SK-N-SH treated with all-trans-retinoic acid at 6 μM for 48 hours (cell line): ENCODE data around the gene SNRPE.

Source experiments
- ATAC-seq: fragments of 200-7000 bp; cut with Tn5 transposase; 3 replicates; pipeline ENCODE4 v1.9.1; 2020; ENCODE audit warnings: mild to moderate bottlenecking, moderate library complexity
- BACH2 ChIP-seq: fragments of 250-450 bp; sonication (Bioruptor Pico); IDR thresholded peaks from 2 replicates; pipeline ENCODE4 v1.9.0; 2021; ENCODE audit warnings: mild to moderate bottlenecking, borderline replicate concordance
- CSDC2 ChIP-seq: fragments of 250-450 bp; sonication (Bioruptor Pico); IDR thresholded peaks from 2 replicates; pipeline ENCODE4 v1.5.0; 2020; ENCODE audit warnings: mild to moderate bottlenecking, moderate library complexity
- ESRRG ChIP-seq: fragments of 250-450 bp; sonication (Bioruptor Pico); IDR thresholded peaks from 2 replicates; pipeline ENCODE4 v1.6.1; 2021; ENCODE audit warnings: mild to moderate bottlenecking
- GLIS3 ChIP-seq: fragments of 250-450 bp; sonication (Bioruptor Pico); IDR thresholded peaks from 2 replicates; pipeline ENCODE4 v1.5.0; 2020; ENCODE audit warnings: mild to moderate bottlenecking, moderate library complexity
- OSR1 ChIP-seq: fragments of 250-450 bp; sonication (Bioruptor Pico); IDR thresholded peaks from 2 replicates; pipeline ENCODE4 v1.8.0; 2022; ENCODE audit warnings: moderate library complexity, mild to moderate bottlenecking, inconsistent platforms
- PPARA ChIP-seq: fragments of 250-450 bp; sonication (Bioruptor Pico); IDR thresholded peaks from 2 replicates; pipeline ENCODE4 v1.5.0; 2020; ENCODE audit warnings: mild to moderate bottlenecking, borderline replicate concordance
- RARB ChIP-seq: fragments of 250-450 bp; sonication (Bioruptor Pico); IDR thresholded peaks from 2 replicates; pipeline ENCODE4 v1.8.0; 2021; ENCODE audit warnings: mild to moderate bottlenecking, moderate library complexity
- SNAI2 ChIP-seq: fragments of 250-450 bp; sonication (Bioruptor Pico); IDR thresholded peaks from 2 replicates; pipeline ENCODE4 v1.5.0; 2020; ENCODE audit warnings: mild to moderate bottlenecking, moderate library complexity
- TCF4 ChIP-seq: fragments of 250-450 bp; sonication (Bioruptor Pico); IDR thresholded peaks from 2 replicates; pipeline ENCODE4 v1.8.0; 2021; ENCODE audit warnings: mild to moderate bottlenecking, moderate library complexity, borderline replicate concordance
- ZC3H10 ChIP-seq: fragments of 250-450 bp; sonication (Bioruptor Pico); IDR thresholded peaks from 2 replicates; pipeline ENCODE4 v1.5.1; 2021; ENCODE audit warnings: mild to moderate bottlenecking, moderate library complexity
- ZFP3 ChIP-seq: fragments of 250-450 bp; sonication (Bioruptor Pico); IDR thresholded peaks from 2 replicates; pipeline ENCODE4 v1.5.0; 2020; ENCODE audit warnings: mild to moderate bottlenecking, moderate library complexity
- ZFP30 ChIP-seq: fragments of 450-650 bp; formaldehyde crosslinking; IDR thresholded peaks from 2 replicates; pipeline ENCODE4 v1.5.0; 2022; ENCODE audit warnings: mild to moderate bottlenecking, moderate library complexity
- ZNF565 ChIP-seq: fragments of 450-650 bp; formaldehyde crosslinking; conservative IDR thresholded peaks from 2 replicates; pipeline ENCODE4 v1.5.0; 2020; ENCODE audit warnings: low read depth, mild to moderate bottlenecking, moderate library complexity
- ZNF70 ChIP-seq: fragments of 450-650 bp; formaldehyde crosslinking; IDR thresholded peaks from 2 replicates; pipeline ENCODE4 v1.5.0; 2020; ENCODE audit warnings: mild to moderate bottlenecking, moderate library complexity
- ZNF8 ChIP-seq: fragments of 450-650 bp; formaldehyde crosslinking; IDR thresholded peaks from 2 replicates; pipeline ENCODE4 v1.5.0; 2020; ENCODE audit warnings: mild to moderate bottlenecking, moderate library complexity
- TF ChIP-seq, protein P1 (sequence below): fragments of 250-450 bp; sonication (Bioruptor Pico); IDR thresholded peaks from 2 replicates; pipeline ENCODE4 v1.5.1; 2021; ENCODE audit warnings: mild to moderate bottlenecking, moderate library complexity
- TF ChIP-seq, protein P2 (sequence below): fragments of 250-450 bp; sonication (Bioruptor Pico); IDR thresholded peaks from 2 replicates; pipeline ENCODE4 v1.8.0; 2021; ENCODE audit warnings: low read depth, mild to moderate bottlenecking, moderate library complexity, borderline replicate concordance
- TF ChIP-seq, protein P3 (sequence below): fragments of 250-450 bp; sonication (Bioruptor Pico); IDR thresholded peaks from 2 replicates; pipeline ENCODE4 v1.8.0; 2020; ENCODE audit warnings: mild to moderate bottlenecking, moderate library complexity, borderline replicate concordance
- TF ChIP-seq, protein P4 (sequence below): fragments of 250-450 bp; sonication (Bioruptor Pico); IDR thresholded peaks from 2 replicates; pipeline ENCODE4 v1.5.1; 2020; ENCODE audit warnings: low read depth, mild to moderate bottlenecking, moderate library complexity

Gene SNRPE

DNA sequence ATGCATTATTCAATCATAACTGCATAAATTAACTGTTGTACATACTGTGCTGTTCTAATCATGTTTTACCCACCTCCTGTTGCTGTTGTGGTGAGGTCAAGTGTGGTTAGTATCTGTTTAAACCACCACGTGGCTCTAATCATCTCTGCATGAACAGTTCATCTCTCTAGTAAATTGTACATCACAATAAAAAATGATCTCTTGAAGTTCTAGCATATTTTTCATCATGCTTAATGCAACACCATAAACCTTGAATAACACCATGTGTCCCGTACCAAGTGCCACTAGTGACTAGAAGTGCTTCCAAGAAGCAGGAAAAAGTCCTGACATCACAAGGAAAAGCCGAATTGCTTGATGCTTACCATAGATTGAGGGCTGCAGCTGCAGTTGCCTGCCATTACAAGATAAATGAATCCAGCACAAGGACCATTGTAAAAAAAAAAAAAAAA is 51.7 kb downstream of the SNRPE start:
- no peak for ATAC-seq

DNA sequence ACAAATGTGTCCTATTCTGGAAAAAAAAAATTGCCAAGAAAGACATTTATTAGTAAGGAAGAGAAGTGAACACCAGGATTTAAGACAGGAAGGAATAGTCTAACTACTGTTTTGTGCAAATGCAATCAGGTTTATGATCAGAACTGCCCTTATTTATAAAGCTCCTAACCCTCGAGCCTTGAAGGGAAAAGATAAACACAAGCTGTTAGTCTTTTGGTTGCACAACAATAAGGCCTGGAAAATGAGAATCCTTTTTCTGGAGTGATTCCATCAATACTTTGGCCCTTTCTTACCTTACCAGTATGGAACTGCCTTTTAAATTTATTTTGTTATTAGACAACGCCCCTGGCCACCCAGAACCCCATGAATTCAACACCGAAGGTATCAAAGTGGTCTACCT is 52.9 kb downstream of the SNRPE start:
- no peak for ATAC-seq
- no peak for TF ChIP-seq ZNF8 (CRISPR knock-in tag)
- no peak for TF ChIP-seq ZFP30 (CRISPR knock-in tag)
- TF ChIP-seq, protein P1, sequence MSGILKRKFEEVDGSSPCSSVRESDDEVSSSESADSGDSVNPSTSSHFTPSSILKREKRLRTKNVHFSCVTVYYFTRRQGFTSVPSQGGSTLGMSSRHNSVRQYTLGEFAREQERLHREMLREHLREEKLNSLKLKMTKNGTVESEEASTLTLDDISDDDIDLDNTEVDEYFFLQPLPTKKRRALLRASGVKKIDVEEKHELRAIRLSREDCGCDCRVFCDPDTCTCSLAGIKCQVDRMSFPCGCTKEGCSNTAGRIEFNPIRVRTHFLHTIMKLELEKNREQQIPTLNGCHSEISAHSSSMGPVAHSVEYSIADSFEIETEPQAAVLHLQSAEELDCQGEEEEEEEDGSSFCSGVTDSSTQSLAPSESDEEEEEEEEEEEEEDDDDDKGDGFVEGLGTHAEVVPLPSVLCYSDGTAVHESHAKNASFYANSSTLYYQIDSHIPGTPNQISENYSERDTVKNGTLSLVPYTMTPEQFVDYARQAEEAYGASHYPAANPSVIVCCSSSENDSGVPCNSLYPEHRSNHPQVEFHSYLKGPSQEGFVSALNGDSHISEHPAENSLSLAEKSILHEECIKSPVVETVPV (CRISPR knock-in tag): no peak
- TF ChIP-seq, protein P2, sequence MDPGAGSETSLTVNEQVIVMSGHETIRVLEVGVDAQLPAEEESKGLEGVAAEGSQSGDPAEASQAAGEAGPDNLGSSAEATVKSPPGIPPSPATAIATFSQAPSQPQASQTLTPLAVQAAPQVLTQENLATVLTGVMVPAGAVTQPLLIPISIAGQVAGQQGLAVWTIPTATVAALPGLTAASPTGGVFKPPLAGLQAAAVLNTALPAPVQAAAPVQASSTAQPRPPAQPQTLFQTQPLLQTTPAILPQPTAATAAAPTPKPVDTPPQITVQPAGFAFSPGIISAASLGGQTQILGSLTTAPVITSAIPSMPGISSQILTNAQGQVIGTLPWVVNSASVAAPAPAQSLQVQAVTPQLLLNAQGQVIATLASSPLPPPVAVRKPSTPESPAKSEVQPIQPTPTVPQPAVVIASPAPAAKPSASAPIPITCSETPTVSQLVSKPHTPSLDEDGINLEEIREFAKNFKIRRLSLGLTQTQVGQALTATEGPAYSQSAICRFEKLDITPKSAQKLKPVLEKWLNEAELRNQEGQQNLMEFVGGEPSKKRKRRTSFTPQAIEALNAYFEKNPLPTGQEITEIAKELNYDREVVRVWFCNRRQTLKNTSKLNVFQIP (CRISPR knock-in tag): no peak
- TF ChIP-seq RARB (CRISPR knock-in tag): no peak
- TF ChIP-seq SNAI2 (CRISPR knock-in tag): no peak
- TF ChIP-seq TCF4 (CRISPR knock-in tag): no peak

More for the DNA sequence above, 51.7 kb downstream of the SNRPE start:
- TF ChIP-seq, protein P3, sequence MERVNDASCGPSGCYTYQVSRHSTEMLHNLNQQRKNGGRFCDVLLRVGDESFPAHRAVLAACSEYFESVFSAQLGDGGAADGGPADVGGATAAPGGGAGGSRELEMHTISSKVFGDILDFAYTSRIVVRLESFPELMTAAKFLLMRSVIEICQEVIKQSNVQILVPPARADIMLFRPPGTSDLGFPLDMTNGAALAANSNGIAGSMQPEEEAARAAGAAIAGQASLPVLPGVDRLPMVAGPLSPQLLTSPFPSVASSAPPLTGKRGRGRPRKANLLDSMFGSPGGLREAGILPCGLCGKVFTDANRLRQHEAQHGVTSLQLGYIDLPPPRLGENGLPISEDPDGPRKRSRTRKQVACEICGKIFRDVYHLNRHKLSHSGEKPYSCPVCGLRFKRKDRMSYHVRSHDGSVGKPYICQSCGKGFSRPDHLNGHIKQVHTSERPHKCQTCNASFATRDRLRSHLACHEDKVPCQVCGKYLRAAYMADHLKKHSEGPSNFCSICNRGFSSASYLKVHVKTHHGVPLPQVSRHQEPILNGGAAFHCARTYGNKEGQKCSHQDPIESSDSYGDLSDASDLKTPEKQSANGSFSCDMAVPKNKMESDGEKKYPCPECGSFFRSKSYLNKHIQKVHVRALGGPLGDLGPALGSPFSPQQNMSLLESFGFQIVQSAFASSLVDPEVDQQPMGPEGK (CRISPR knock-in tag): no peak
- TF ChIP-seq ZFP3 (CRISPR knock-in tag) (no peak), BACH2 (CRISPR knock-in tag) (no peak), ZFP30 (CRISPR knock-in tag) (no peak), ZNF565 (no peak), ZNF70 (no peak)

DNA sequence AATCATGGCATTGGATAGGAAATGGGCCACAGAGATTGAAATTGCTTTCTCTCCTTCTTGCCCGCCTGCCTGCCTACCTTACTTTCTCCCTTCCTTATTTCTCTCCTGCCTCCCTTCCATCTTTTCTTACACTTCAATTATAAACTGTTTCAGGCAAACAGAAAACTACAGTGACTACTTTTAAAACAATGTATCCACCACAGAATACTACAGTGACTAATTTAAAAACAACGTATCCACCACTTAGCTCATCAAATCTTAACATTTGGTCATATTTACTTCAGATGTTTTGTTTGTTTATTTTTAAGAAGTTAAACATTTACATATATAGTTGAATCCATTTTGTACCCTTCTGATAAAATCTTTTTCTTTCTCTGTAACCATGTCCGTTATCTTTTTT is 54.4 kb downstream of the SNRPE start:
- TF ChIP-seq BACH2 (CRISPR knock-in tag) (no peak), GLIS3 (CRISPR knock-in tag) (no peak), ZFP3 (CRISPR knock-in tag) (no peak), ESRRG (no peak)
- ATAC-seq: peak; percentile 66; the same call in 2 of the 3 replicates

DNA sequence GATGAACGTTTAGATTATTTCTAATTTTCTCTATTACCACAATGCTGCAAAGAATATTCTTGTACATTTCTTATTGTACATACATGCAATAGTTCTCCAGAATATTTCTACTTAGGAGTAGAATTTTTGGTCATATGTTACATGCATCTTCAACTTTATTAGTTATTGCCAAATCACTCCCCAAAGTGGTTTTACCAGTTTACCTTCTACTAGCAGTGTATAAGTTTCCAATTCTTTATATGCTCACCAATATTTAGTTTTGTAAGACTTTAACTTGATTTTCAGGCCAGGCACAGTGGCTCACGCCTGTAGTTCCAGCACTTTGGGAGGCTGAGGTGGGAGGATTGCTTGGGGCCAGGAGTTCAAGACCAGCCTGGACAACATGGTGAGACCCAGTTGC is 55.4 kb downstream of the SNRPE start:
- ATAC-seq: no peak
- TF ChIP-seq, protein P3 (CRISPR knock-in tag): no peak
- TF ChIP-seq ZC3H10 (CRISPR knock-in tag): no peak
- TF ChIP-seq ZNF70: no peak
- TF ChIP-seq ZFP30 (CRISPR knock-in tag): no peak
- TF ChIP-seq TCF4 (CRISPR knock-in tag): no peak
- TF ChIP-seq CSDC2 (CRISPR knock-in tag): no peak
- TF ChIP-seq ZFP3 (CRISPR knock-in tag): no peak
- no peak for TF ChIP-seq OSR1 (CRISPR knock-in tag)
- TF ChIP-seq SNAI2 (CRISPR knock-in tag): no peak
- no peak for TF ChIP-seq PPARA (CRISPR knock-in tag)
- TF ChIP-seq, protein P4, sequence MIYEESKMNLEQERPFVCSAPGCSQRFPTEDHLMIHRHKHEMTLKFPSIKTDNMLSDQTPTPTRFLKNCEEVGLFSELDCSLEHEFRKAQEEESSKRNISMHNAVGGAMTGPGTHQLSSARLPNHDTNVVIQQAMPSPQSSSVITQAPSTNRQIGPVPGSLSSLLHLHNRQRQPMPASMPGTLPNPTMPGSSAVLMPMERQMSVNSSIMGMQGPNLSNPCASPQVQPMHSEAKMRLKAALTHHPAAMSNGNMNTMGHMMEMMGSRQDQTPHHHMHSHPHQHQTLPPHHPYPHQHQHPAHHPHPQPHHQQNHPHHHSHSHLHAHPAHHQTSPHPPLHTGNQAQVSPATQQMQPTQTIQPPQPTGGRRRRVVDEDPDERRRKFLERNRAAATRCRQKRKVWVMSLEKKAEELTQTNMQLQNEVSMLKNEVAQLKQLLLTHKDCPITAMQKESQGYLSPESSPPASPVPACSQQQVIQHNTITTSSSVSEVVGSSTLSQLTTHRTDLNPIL (CRISPR knock-in tag): no peak
